IMR-90 (cell line): ENCODE measurements around the gene PHEX. TPM values are rescaled to one million over a fixed set of nuclear protein-coding genes. Genes with fewer than 3 reads are reported as not detected.

Experiments
- ATAC-seq: fragments of 200-7000 bp; cut with Tn5 transposase; 2 replicates; pipeline ENCODE4 v1.9.1; 2020; ENCODE audit warnings: low read depth, mild to moderate bottlenecking, moderate library complexity
- BruUV-seq: library from RNA; stranded (reverse); fragments of 400-500 nt; replicated peaks from 2 replicates; lab custom pipeline; 2021; lab: Mats Ljungman, UMichigan
- CTCF ChIA-PET: fragments of 300-600 bp; formaldehyde crosslinking; extraction: SDS; loops from one replicate; lab custom pipeline; 2021; ENCODE audit warnings: antibody characterized with exemption; lab: Yijun Ruan, JAX
- POLR2A ChIA-PET: fragments of 300-600 bp; sonication (Branson Sonifier 250); formaldehyde crosslinking; loops from one replicate; lab custom pipeline; 2022; ENCODE audit warnings: antibody characterized with exemption; ENCODE audit not compliant: unreplicated experiment; lab: Charles Lee
- DNase-seq: peaks from one replicate; pipeline ENCODE4 v3.0.0; 2013
- H2AFZ ChIP-seq: replicated peaks from 2 replicates; pipeline ENCODE3; 2013; ENCODE audit warnings: low read length, mild to moderate bottlenecking; ENCODE audit not compliant: poor library complexity
- H2AK5ac ChIP-seq: 2 replicates; pipeline ENCODE4 v1.6.1; 2013; ENCODE audit warnings: low read depth, low read length, inconsistent platforms
- H2AK9ac ChIP-seq: replicated peaks from 2 replicates; pipeline ENCODE3; 2013; ENCODE audit warnings: mild to moderate bottlenecking, low read depth, low read length, moderate library complexity; ENCODE audit not compliant: poor library complexity
- H2BK120ac ChIP-seq: 2 replicates; pipeline ENCODE4 v1.6.1; 2013; ENCODE audit warnings: low read depth, low read length, inconsistent platforms
- H2BK15ac ChIP-seq: 3 replicates; pipeline ENCODE4 v1.6.1; 2013; ENCODE audit warnings: low read depth, low read length, inconsistent platforms
- H2BK20ac ChIP-seq: 2 replicates; pipeline ENCODE4 v1.6.1; 2013; ENCODE audit warnings: low read depth, mild to moderate bottlenecking, inconsistent platforms, low read length, moderate library complexity
- H2BK5ac ChIP-seq: 2 replicates; pipeline ENCODE4 v1.6.1; 2013; ENCODE audit warnings: mild to moderate bottlenecking, low read depth, low read length, inconsistent platforms; ENCODE audit not compliant: poor library complexity, severe bottlenecking
- H3K14ac ChIP-seq: replicated peaks from 2 replicates; pipeline ENCODE4 v1.6.1; 2013; ENCODE audit warnings: low read depth, low read length, inconsistent platforms
- H3K18ac ChIP-seq: 2 replicates; pipeline ENCODE4 v1.6.1; 2013; ENCODE audit warnings: low read depth, low read length, control low read depth
- H3K23ac ChIP-seq: 2 replicates; pipeline ENCODE4 v1.6.1; 2013; ENCODE audit warnings: low read depth, low read length, inconsistent platforms
- H3K27ac ChIP-seq: 2 replicates; pipeline ENCODE4 v1.5.1; 2013; ENCODE audit warnings: mild to moderate bottlenecking, control low read depth, low read length; ENCODE audit not compliant: insufficient read depth
- H3K27me3 ChIP-seq: 2 replicates; pipeline ENCODE4 v1.6.1; 2013; ENCODE audit warnings: low read length; ENCODE audit not compliant: control insufficient read depth, insufficient read depth
- H3K36me3 ChIP-seq: 2 replicates; pipeline ENCODE4 v1.6.1; 2013; ENCODE audit warnings: low read length, mixed read lengths; ENCODE audit not compliant: control insufficient read depth, insufficient read depth
- H3K4ac ChIP-seq: 2 replicates; pipeline ENCODE4 v1.6.1; 2013; ENCODE audit warnings: low read depth, low read length, inconsistent platforms
- H3K4me1 ChIP-seq: 2 replicates; pipeline ENCODE4 v1.6.1; 2013; ENCODE audit warnings: low read length, mixed read lengths; ENCODE audit not compliant: control insufficient read depth, insufficient read depth
- H3K4me2 ChIP-seq: 2 replicates; pipeline ENCODE4 v1.6.1; 2013; ENCODE audit warnings: low read depth, mild to moderate bottlenecking, control low read depth, low read length, moderate library complexity
- H3K4me3 ChIP-seq: 2 replicates; pipeline ENCODE4 v1.5.1; 2013; ENCODE audit warnings: low read depth, mild to moderate bottlenecking, control low read depth, low read length, moderate library complexity; ENCODE audit not compliant: insufficient read depth
- H3K56ac ChIP-seq: 2 replicates; pipeline ENCODE4 v1.6.1; 2013; ENCODE audit warnings: low read length, inconsistent platforms; ENCODE audit not compliant: insufficient read depth; ENCODE audit errors: extremely low read depth
- H3K79me1 ChIP-seq, 2 experiments: 2 replicates each; pipeline ENCODE4 v1.6.1; 2013; ENCODE audit warnings: low read length in 2 of 2, inconsistent platforms in 1 of 2, low read depth in 1 of 2
- H3K9ac ChIP-seq: 2 replicates; pipeline ENCODE4 v1.6.1; 2013; ENCODE audit warnings: low read depth, low read length, control low read depth
- H3K9me1 ChIP-seq: 2 replicates; pipeline ENCODE4 v1.6.1; 2013; ENCODE audit warnings: low read length, inconsistent platforms; ENCODE audit not compliant: insufficient read depth
- H3K9me3 ChIP-seq: 2 replicates; pipeline ENCODE4 v1.6.1; 2013; ENCODE audit warnings: low read length; ENCODE audit not compliant: control insufficient read depth, insufficient read depth
- H4K20me1 ChIP-seq: 2 replicates; pipeline ENCODE4 v1.6.1; 2013; ENCODE audit warnings: low read length, inconsistent platforms; ENCODE audit not compliant: insufficient read depth
- H4K5ac ChIP-seq: 2 replicates; pipeline ENCODE4 v1.6.1; 2013; ENCODE audit warnings: mild to moderate bottlenecking, low read depth, low read length, control low read depth
- H4K8ac ChIP-seq, 2 experiments: 2 replicates each; pipeline ENCODE4 v1.6.1; 2013; ENCODE audit warnings: low read depth in 2 of 2, low read length in 2 of 2, control low read depth in 1 of 2, inconsistent platforms in 1 of 2
- H4K91ac ChIP-seq: 2 replicates; pipeline ENCODE4 v1.6.1; 2013; ENCODE audit warnings: low read depth, low read length, inconsistent platforms; ENCODE audit not compliant: insufficient read depth
- BHLHE40 ChIP-seq: fragments of 150-350 bp; IDR thresholded peaks from 2 replicates; pipeline ENCODE4 v1.6.1; 2016; ENCODE audit warnings: mild to moderate bottlenecking, low read depth, low read length
- MAZ ChIP-seq: IDR thresholded peaks from 2 replicates; pipeline ENCODE4 v1.6.1; 2012; ENCODE audit warnings: low read depth, mild to moderate bottlenecking, low read length, improper control_type of control experiment, moderate library complexity, borderline replicate concordance
- NFE2L2 ChIP-seq: fragments of 150-350 bp; IDR thresholded peaks from 2 replicates; pipeline ENCODE4 v1.6.1; 2016; ENCODE audit warnings: low read depth, mild to moderate bottlenecking, low read length
- RCOR1 ChIP-seq: IDR thresholded peaks from 2 replicates; pipeline ENCODE4 v1.6.1; 2012; ENCODE audit warnings: mild to moderate bottlenecking, low read length, improper control_type of control experiment; ENCODE audit not compliant: insufficient replicate concordance
- SMC3 ChIP-seq: fragments of 150-350 bp; IDR thresholded peaks from 2 replicates; pipeline ENCODE4 v1.6.1; 2016; ENCODE audit warnings: low read depth, mild to moderate bottlenecking, antibody characterized with exemption, low read length, moderate library complexity
- WGBS, 2 experiments: methylation state at CpG; one replicate each; pipeline versions ENCODE4 v1.1.5 to v1.1.7; 2013; ENCODE audit warnings: missing lambda C conversion rate in 2 of 2; ENCODE audit not compliant: insufficient read length in 1 of 2; ENCODE audit errors: extremely low coverage in 2 of 2; 5-methylcytosine and 5-hydroxymethylcytosine counted together
- dilution Hi-C: fragments of 300-500 bp; cut with HindIII; formaldehyde crosslinking; loops from one replicate; pipeline ENCODE4 v1.14.3; 2018; ENCODE audit warnings: low sequenced_read_pairs; ENCODE audit not compliant: unreplicated experiment
- in situ Hi-C: fragments of 300-500 bp; cut with MboI; formaldehyde crosslinking; loops from 3 replicates; pipeline ENCODE4 v1.14.3; 2019; ENCODE audit warnings: low sequenced_read_pairs, inconsistent platforms, mixed read lengths
- intact Hi-C: fragments of 100-400 bp; cut with micrococcal nuclease; formaldehyde crosslinking; loops from 2 replicates; pipeline ENCODE4 v1.10.0; 2022
- polyA plus RNA-seq, 3 experiments: library from polyadenylated mRNA; depleted of rRNA; stranded (reverse); fragments of >200 nt; gene quantifications; 2 replicates each; pipeline ENCODE4 v1.2.3, GENCODE V29; 2012; ENCODE audit warnings: low replicate concordance in 1 of 3
- total RNA-seq: library from RNA; depleted of rRNA; stranded (reverse); fragments of >200 nt; gene quantifications from 2 replicates; pipeline ENCODE4 v1.2.3, GENCODE V29; 2012
- TF ChIP-seq, protein P1 (sequence below): conservative IDR thresholded peaks from 2 replicates; pipeline ENCODE4 v1.5.1; 2012; ENCODE audit warnings: mild to moderate bottlenecking, low read depth, low read length, improper control_type of control experiment

PHEX gene
- total and polyA plus RNA-seq, 2 of the 4 experiments (the other 2 are of a cell fraction) = 0.10 to 0.18 TPM

DNA sequence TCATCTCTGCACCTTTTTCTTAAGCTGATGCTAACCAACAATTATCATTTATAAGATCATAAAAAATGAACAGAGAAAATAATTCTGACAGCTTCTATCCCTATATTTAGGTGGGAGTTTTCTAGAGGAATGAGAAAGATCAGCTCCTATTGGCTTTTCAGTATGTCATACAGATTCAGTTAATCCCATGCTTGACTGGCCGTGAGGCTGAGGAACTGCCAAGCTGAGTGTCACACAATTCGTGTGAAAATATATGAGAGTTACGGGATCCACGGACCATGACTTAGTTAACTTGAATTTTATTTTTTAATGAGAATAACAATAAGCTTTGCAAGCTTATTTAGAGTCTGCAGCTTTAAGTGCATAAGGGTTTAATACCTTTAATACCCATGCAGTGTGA lies 37.5 kb downstream of the PHEX start:
- Histone ChIP-seq H3K4me2 (no peak overlapping the region), H3K27me3 (no peaks in the 10 kb centered on the region; the same call in 1 of the 2 replicates), H4K20me1 (no peaks in the 10 kb centered on the region), H3K23ac (no peak overlapping the region), H3K14ac (no peak overlapping the region), H4K91ac (no peak overlapping the region), H3K9me3 (no peaks in the 10 kb centered on the region), H3K36me3 (no peaks in the 10 kb centered on the region), H3K27ac (no peak overlapping the region), H3K4ac (no peak overlapping the region), H3K4me1 (no peaks in the 10 kb centered on the region), H3K56ac (no peak overlapping the region), H2BK120ac (no peak overlapping the region), H4K5ac (no peak overlapping the region), H3K4me3 (no peak overlapping the region), H2BK20ac (no peak overlapping the region), H2AK9ac (no peak overlapping the region), H2AK5ac (no peak overlapping the region), H3K79me1 (no peaks in the 10 kb centered on the region), H3K9ac (no peak overlapping the region), H2BK15ac (no peak overlapping the region), H4K8ac (no peak overlapping the region), H3K9me1 (no peaks in the 10 kb centered on the region), H2BK5ac (no peak overlapping the region), H3K18ac (no peak overlapping the region), H2AFZ (no peak overlapping the region)
- no peak for ATAC-seq
- BruUV-seq = no TSS peak
- in situ Hi-C loops = no loop called here
- WGBS, 2 experiments = 67% methylated on average over 1 of the region's 4 CpGs; no CpG with 5 or more reads in 1 of the 2 experiments
- no peak for DNase-seq
- dilution Hi-C loops = no loop called here
- POLR2A ChIA-PET = no interaction called here
- CTCF ChIA-PET = interaction anchor here (0.6 to 1.0 kb wide), 2 partner anchors 11 to 882 kb away, joined by 4 to 8 read pairs; no protein-coding TSS in a partner anchor
- intact Hi-C loops = no loop called here
- TF ChIP-seq, protein P1, sequence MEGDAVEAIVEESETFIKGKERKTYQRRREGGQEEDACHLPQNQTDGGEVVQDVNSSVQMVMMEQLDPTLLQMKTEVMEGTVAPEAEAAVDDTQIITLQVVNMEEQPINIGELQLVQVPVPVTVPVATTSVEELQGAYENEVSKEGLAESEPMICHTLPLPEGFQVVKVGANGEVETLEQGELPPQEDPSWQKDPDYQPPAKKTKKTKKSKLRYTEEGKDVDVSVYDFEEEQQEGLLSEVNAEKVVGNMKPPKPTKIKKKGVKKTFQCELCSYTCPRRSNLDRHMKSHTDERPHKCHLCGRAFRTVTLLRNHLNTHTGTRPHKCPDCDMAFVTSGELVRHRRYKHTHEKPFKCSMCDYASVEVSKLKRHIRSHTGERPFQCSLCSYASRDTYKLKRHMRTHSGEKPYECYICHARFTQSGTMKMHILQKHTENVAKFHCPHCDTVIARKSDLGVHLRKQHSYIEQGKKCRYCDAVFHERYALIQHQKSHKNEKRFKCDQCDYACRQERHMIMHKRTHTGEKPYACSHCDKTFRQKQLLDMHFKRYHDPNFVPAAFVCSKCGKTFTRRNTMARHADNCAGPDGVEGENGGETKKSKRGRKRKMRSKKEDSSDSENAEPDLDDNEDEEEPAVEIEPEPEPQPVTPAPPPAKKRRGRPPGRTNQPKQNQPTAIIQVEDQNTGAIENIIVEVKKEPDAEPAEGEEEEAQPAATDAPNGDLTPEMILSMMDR = no peak
- TF ChIP-seq MAZ (no peak), NFE2L2 (no peak), RCOR1 (no peak), SMC3 (no peak), BHLHE40 (no peak)
